Vagina (tissue), 2 donors: ENCODE data around the gene MRPL53.

ENCODE experiments used
- POLR2A ChIP-seq, 2 donors: fragments of 450-650 bp; IDR thresholded peaks; one replicate each; pipeline ENCODE4 v1.6.1; 2017; ENCODE audit warnings: antibody characterized with exemption in 2 of 2, mild to moderate bottlenecking in 2 of 2, moderate library complexity in 2 of 2
- TF ChIP-seq, protein P1 (sequence below), 3 experiments: fragments of 450-650 bp in 2 of 3; fragments of 200-600 bp in 1 of 3; sonication (generic) in 1 of 3; IDR thresholded peaks; one replicate each; pipeline ENCODE4 v1.5.1; 2017 to 2019; ENCODE audit warnings: antibody characterized with exemption in 3 of 3, mild to moderate bottlenecking in 2 of 3, moderate library complexity in 2 of 3

DNA sequence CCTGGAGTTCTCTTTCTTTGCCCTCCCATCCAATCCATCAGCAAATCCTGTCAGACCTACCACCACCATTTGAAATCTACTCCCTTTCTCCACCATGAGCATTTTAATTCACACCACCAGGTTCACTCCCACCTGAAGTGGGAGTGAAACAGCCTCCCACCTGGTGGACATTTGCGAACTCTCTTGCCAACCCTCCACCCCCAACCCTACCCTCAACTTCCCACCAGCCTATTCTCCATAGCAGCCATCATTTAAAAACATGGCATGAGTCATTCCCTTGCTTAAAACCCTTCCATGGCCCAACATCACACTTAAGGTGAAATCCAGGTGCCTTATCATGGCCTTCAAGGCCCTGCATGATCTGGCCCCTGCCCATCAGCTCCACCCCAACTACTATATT is 34.2 kb downstream of the MRPL53 start:
- TF ChIP-seq, protein P1, sequence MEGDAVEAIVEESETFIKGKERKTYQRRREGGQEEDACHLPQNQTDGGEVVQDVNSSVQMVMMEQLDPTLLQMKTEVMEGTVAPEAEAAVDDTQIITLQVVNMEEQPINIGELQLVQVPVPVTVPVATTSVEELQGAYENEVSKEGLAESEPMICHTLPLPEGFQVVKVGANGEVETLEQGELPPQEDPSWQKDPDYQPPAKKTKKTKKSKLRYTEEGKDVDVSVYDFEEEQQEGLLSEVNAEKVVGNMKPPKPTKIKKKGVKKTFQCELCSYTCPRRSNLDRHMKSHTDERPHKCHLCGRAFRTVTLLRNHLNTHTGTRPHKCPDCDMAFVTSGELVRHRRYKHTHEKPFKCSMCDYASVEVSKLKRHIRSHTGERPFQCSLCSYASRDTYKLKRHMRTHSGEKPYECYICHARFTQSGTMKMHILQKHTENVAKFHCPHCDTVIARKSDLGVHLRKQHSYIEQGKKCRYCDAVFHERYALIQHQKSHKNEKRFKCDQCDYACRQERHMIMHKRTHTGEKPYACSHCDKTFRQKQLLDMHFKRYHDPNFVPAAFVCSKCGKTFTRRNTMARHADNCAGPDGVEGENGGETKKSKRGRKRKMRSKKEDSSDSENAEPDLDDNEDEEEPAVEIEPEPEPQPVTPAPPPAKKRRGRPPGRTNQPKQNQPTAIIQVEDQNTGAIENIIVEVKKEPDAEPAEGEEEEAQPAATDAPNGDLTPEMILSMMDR (IDR thresholded peaks at IDR 0.05), result no peak
- no peak for TF ChIP-seq POLR2A (IDR thresholded peaks at IDR 0.05)
